ENCODE results near the gene M1AP. TPM values are rescaled to one million over a fixed set of nuclear protein-coding genes. Genes with fewer than 3 reads are reported as not detected.
A peak's percentile ranks its signal among the peaks of the same experiment; 100 is the strongest.

Gene M1AP
- total RNA-seq, 1 donor from 2014 or later, result 0.20 TPM

- FAIRE-seq (no peak), DNase-seq (ENCODE audit: low read depth) (no peak)
- H3K4me2 ChIP-seq (ENCODE audit: low read length), result peak overlapping the region; percentile 51
- H3K4me1 ChIP-seq (ENCODE audit: insufficient read depth, low read length), result peaks cover 10% of the 10 kb centered on the region
- Mint-ChIP-seq H3K4me1 (ENCODE audit: low read depth, unreplicated experiment) (no peaks in the 10 kb centered on the region), H3K27me3 (ENCODE audit: low read depth, unreplicated experiment) (peaks cover 76% of the 10 kb centered on the region), H3K27ac (ENCODE audit: unreplicated experiment) (no peak overlapping the region), H3K9me3 (ENCODE audit: unreplicated experiment) (peaks cover 8% of the 10 kb centered on the region), H3K4me3 (ENCODE audit: unreplicated experiment) (no peak overlapping the region), H3K36me3 (ENCODE audit: low read depth, unreplicated experiment) (no peaks in the 10 kb centered on the region)
- H3K36me3 ChIP-seq (ENCODE audit: insufficient read depth, low read length), result no peaks in the 10 kb centered on the region
- no peak overlapping the region for H3K9ac ChIP-seq (ENCODE audit: low read length)
- peaks cover 91% of the 10 kb centered on the region for H3K27me3 ChIP-seq (ENCODE audit: insufficient read depth, low read length)
- no peaks in the 10 kb centered on the region for H3K79me2 ChIP-seq (ENCODE audit: insufficient read depth, low read length)
- H3K4me3 ChIP-seq (ENCODE audit: insufficient read depth, low read depth, low read length), result no peak overlapping the region
- peaks cover 6% of the 10 kb centered on the region for H4K20me1 ChIP-seq (ENCODE audit: insufficient read depth, low read length)
- TF ChIP-seq EZH2 (IDR thresholded peaks at IDR 0.05; ENCODE audit: insufficient read depth, low read length), result peak; percentile 82
- TF ChIP-seq CTCF (IDR thresholded peaks at IDR 0.05; ENCODE audit: insufficient read depth, low read depth, low read length), result no peak
- H3K9me3 ChIP-seq (ENCODE audit: insufficient read depth, low read depth, low read length), result no peaks in the 10 kb centered on the region
- peak overlapping the region; percentile 63 for H2AFZ ChIP-seq (ENCODE audit: low read depth, low read length)
- H3K27ac ChIP-seq (ENCODE audit: low read depth, low read length), result no peak overlapping the region
These were observed 132.0 kb downstream of the M1AP start for GRCh38 chr2:74515981-74516633.

- Mint-ChIP-seq H3K36me3 (ENCODE audit: low read depth, unreplicated experiment) (no peaks in the 10 kb centered on the region), H3K27ac (ENCODE audit: unreplicated experiment) (no peak overlapping the region), H3K9me3 (ENCODE audit: unreplicated experiment) (peaks cover 8% of the 10 kb centered on the region), H3K4me1 (ENCODE audit: low read depth, unreplicated experiment) (no peaks in the 10 kb centered on the region), H3K27me3 (ENCODE audit: low read depth, unreplicated experiment) (peaks cover 80% of the 10 kb centered on the region), H3K4me3 (ENCODE audit: unreplicated experiment) (no peak overlapping the region)
- Histone ChIP-seq H3K9me3 (ENCODE audit: insufficient read depth, low read depth, low read length) (no peaks in the 10 kb centered on the region), H2AFZ (ENCODE audit: low read depth, low read length) (peak overlapping the region; percentile 63), H3K27me3 (ENCODE audit: insufficient read depth, low read length) (peaks cover 91% of the 10 kb centered on the region), H3K79me2 (ENCODE audit: insufficient read depth, low read length) (no peaks in the 10 kb centered on the region), H3K4me2 (ENCODE audit: low read length) (peak overlapping the region; percentile 51), H3K4me3 (ENCODE audit: insufficient read depth, low read depth, low read length) (no peak overlapping the region), H3K9ac (ENCODE audit: low read length) (no peak overlapping the region), H3K4me1 (ENCODE audit: insufficient read depth, low read length) (peaks cover 11% of the 10 kb centered on the region), H3K36me3 (ENCODE audit: insufficient read depth, low read length) (no peaks in the 10 kb centered on the region), H4K20me1 (ENCODE audit: insufficient read depth, low read length) (peaks cover 6% of the 10 kb centered on the region), H3K27ac (ENCODE audit: low read depth, low read length) (no peak overlapping the region)
- peak; percentile 96 for TF ChIP-seq EZH2 (IDR thresholded peaks at IDR 0.05; ENCODE audit: insufficient read depth, low read length)
- no peak for TF ChIP-seq CTCF (IDR thresholded peaks at IDR 0.05; ENCODE audit: insufficient read depth, low read depth, low read length)
- DNase-seq (ENCODE audit: low read depth) (no peak), FAIRE-seq (no peak)
These were observed 132.7 kb downstream of the M1AP start for GRCh38 chr2:74515271-74515980.

Measured in astrocyte (in vitro differentiated cells and primary cell).